Psoas muscle (tissue), 8 donors: ENCODE results near the gene CCL13. TPM values are rescaled to one million over a fixed set of nuclear protein-coding genes. Genes with fewer than 3 reads are reported as not detected.

Experiments
- ATAC-seq, 4 donors: fragments of 200-7000 bp; cut with Tn5 transposase; one replicate each; pipeline ENCODE4 v1.9.1; 2020; ENCODE audit warnings: moderate library complexity in 3 of 4, mild to moderate bottlenecking in 2 of 4
- DNase-seq, 2 donors: peaks; one replicate each; pipeline ENCODE4 v3.0.0-alpha.2; 2020
- H3K27ac ChIP-seq: fragments of 200-600 bp; one replicate; pipeline ENCODE4 v1.8.0; 2022
- H3K27me3 ChIP-seq, 3 donors: fragments of 200-600 bp in 1 of 3; one replicate each; pipeline versions ENCODE4 v1.6.1 to v1.8.0; 2013 to 2022; ENCODE audit warnings: low read length in 2 of 3, mild to moderate bottlenecking in 2 of 3, moderate library complexity in 1 of 3; ENCODE audit not compliant: insufficient read depth in 3 of 3
- H3K36me3 ChIP-seq, 2 donors: fragments of 200-600 bp in 1 of 2; one replicate each; pipeline versions ENCODE4 v1.6.1 to v1.8.0; 2013 to 2022; ENCODE audit warnings: low read depth in 1 of 2, mild to moderate bottlenecking in 1 of 2, moderate library complexity in 1 of 2; ENCODE audit not compliant: insufficient read depth in 1 of 2
- H3K4me1 ChIP-seq: fragments of 200-600 bp; one replicate; pipeline ENCODE4 v1.8.0; 2022
- H3K4me3 ChIP-seq: fragments of 200-600 bp; one replicate; pipeline ENCODE4 v1.8.0; 2022; ENCODE audit warnings: mild to moderate bottlenecking
- H3K9me3 ChIP-seq: fragments of 200-600 bp; one replicate; pipeline ENCODE4 v1.8.0; 2022
- WGBS, 3 donors: extraction: QIAGEN DNeasy Blood & Tissue Kit; methylation state at CpG; one replicate each; pipeline versions ENCODE4 v1.1.6 to v1.1.7; 2013; 5-methylcytosine and 5-hydroxymethylcytosine counted together
- intact Hi-C, 2 donors: fragments of 100-400 bp; cut with DNase I; formaldehyde crosslinking; loops; one replicate each; pipeline versions ENCODE4 v1.11.0 to v1.14.2; 2022
- polyA plus RNA-seq, 3 donors: library from polyadenylated mRNA; stranded (reverse); fragments of 200-250 nt; gene quantifications; one replicate each; pipeline ENCODE4 v1.2.3, GENCODE V29; 2013
- total RNA-seq, 4 donors: library from RNA; stranded (reverse); fragmentation: NEBNext Ultra II Directional in 2 of 4; extraction: Animal tissue kit (Norgen Biotek cat#: 25700) in 2 of 4; gene quantifications; one replicate each; pipeline versions ENCODE4 v1.2.1 to v1.2.4, GENCODE V29; 2021 to 2023
- TF ChIP-seq, protein P1 (sequence below): fragments of 200-600 bp; IDR thresholded peaks from one replicate; pipeline ENCODE4 v1.8.0; 2022; ENCODE audit warnings: antibody characterized with exemption
- donor health status: healthy with polysubstance abuse.
- donor health status: DM: no; HTN: no; CAD: no; lungs with moderate emphysema.
- donor health status: Bipolar disorder and iron deficiency.
- donor health status: healthy.
- donor health status: DM: yes; HTN: yes; CAD: no.
- donor health status: DM: no; HTN: no; CAD: no.
- donor health status: DM: no; HTN: no; CAD: no.
- donor health status: DM: yes; HTN: yes; CAD: no.

Gene CCL13
- total and polyA plus RNA-seq, 7 donors, result 0.10 to 1.2 (median 0.27) TPM; not detected in 2

GRCh38 chr17:34400301-34400931, 44.1 kb downstream of the CCL13 start:
- H3K4me3 ChIP-seq, result no peak overlapping the region
- TF ChIP-seq, protein P1, sequence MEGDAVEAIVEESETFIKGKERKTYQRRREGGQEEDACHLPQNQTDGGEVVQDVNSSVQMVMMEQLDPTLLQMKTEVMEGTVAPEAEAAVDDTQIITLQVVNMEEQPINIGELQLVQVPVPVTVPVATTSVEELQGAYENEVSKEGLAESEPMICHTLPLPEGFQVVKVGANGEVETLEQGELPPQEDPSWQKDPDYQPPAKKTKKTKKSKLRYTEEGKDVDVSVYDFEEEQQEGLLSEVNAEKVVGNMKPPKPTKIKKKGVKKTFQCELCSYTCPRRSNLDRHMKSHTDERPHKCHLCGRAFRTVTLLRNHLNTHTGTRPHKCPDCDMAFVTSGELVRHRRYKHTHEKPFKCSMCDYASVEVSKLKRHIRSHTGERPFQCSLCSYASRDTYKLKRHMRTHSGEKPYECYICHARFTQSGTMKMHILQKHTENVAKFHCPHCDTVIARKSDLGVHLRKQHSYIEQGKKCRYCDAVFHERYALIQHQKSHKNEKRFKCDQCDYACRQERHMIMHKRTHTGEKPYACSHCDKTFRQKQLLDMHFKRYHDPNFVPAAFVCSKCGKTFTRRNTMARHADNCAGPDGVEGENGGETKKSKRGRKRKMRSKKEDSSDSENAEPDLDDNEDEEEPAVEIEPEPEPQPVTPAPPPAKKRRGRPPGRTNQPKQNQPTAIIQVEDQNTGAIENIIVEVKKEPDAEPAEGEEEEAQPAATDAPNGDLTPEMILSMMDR, result no peak
- no peaks in the 10 kb centered on the region for H3K36me3 ChIP-seq
- no peaks in the 10 kb centered on the region for H3K9me3 ChIP-seq
- peaks cover 0 to 9% (median 0%) of the 10 kb centered on the region in 3 donors for H3K27me3 ChIP-seq
- H3K4me1 ChIP-seq, result no peaks in the 10 kb centered on the region
- ATAC-seq (no peak), DNase-seq (no peak)
- intact Hi-C loops, result no loop called here
- WGBS, 3 donors, result 69 to 72% (median 70%) methylated on average over 10 of the region's 10 CpGs
- H3K27ac ChIP-seq, result no peak overlapping the region

DNA sequence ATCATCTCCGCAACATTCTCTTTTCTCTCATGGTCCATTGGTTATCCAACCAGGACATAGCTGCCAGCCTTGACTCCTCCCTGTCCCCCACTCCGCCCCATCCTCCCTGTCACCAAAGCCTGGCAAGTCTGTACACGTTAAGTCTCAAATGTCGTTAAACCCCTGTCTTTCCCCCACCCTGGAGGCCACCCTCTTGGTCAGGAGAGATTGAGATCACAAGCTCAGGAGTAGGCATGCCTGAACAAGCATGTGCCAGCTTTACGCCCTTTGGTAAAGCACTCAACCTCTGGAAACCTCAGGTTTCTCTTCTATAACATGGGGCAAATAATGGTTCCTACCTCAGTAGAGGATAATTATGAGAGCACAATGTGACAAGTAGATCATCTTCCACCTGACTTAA, 44.9 kb downstream of the CCL13 start:
- 72 to 75% (median 75%) methylated on average over 5 of the region's 5 CpGs for WGBS, 3 donors
- Histone ChIP-seq H3K4me1 (no peaks in the 10 kb centered on the region), H3K4me3 (no peak overlapping the region), H3K36me3 (no peaks in the 10 kb centered on the region), H3K27me3 (peaks cover 0 to 9% (median 0%) of the 10 kb centered on the region in 3 donors), H3K9me3 (no peaks in the 10 kb centered on the region), H3K27ac (no peak overlapping the region)
- ATAC-seq (no peak), DNase-seq (no peak)
- TF ChIP-seq, protein P1, result no peak
- intact Hi-C loops, result no loop called here

- ATAC-seq (no peak), DNase-seq (no peak)
- H3K4me1 ChIP-seq, result no peaks in the 10 kb centered on the region
- no peaks in the 10 kb centered on the region for H3K36me3 ChIP-seq
- no peaks in the 10 kb centered on the region for H3K9me3 ChIP-seq
- peaks cover 0 to 20% (median 0%) of the 10 kb centered on the region in 3 donors for H3K27me3 ChIP-seq
- H3K27ac ChIP-seq, result no peak overlapping the region
- TF ChIP-seq, protein P1, result no peak
- 59 to 67% (median 62%) methylated on average over 4 of the region's 4 CpGs for WGBS, 3 donors
- intact Hi-C loops, result no loop called here
- no peak overlapping the region for H3K4me3 ChIP-seq
Measured at GRCh38 chr17:34403006-34403405, 46.7 kb downstream of the CCL13 start.

GRCh38 chr17:34406226-34406625, 49.9 kb downstream of the CCL13 start:
- no peaks in the 10 kb centered on the region for H3K4me1 ChIP-seq
- ATAC-seq (no peak), DNase-seq (no peak)
- no peaks in the 10 kb centered on the region for H3K36me3 ChIP-seq
- H3K27me3 ChIP-seq, result peaks cover 0 to 36% (median 3%) of the 10 kb centered on the region in 3 donors
- TF ChIP-seq, protein P1, result no peak
- H3K4me3 ChIP-seq, result no peak overlapping the region
- H3K9me3 ChIP-seq, result no peaks in the 10 kb centered on the region
- 65 to 70% (median 69%) methylated on average over 6 of the region's 6 CpGs for WGBS, 3 donors
- no peak overlapping the region for H3K27ac ChIP-seq
- intact Hi-C loops, result no loop called here

Other genes starting within 250 kb of the CCL13 start
- 10 to 100 TPM in 2 of 4 donors, 1 to 10 TPM in 2; 5.0 to 28.3 (median 17.2) TPM for gene CCL2, start 101.2 kb upstream of the CCL13 start, total RNA-seq
- gene CCL2, start 101.2 kb upstream of the CCL13 start, polyA plus RNA-seq, result 10 to 100 TPM in 1 of 3 donors, 1 to 10 TPM in 2; 7.2 to 12.8 (median 8.0) TPM
- under 1 TPM in 2 of 4 donors, not detected in 2; 0.28 to 0.66 TPM for gene CCL7, start 86.3 kb upstream of the CCL13 start, total RNA-seq
- 1 to 10 TPM in 1 of 3 donors, under 1 TPM in 1, not detected in 1; 0.05 to 2.7 TPM for gene CCL7, start 86.3 kb upstream of the CCL13 start, polyA plus RNA-seq
- 1 to 10 TPM in 1 of 4 donors, under 1 TPM in 1, not detected in 2; 0.42 to 1.6 TPM for gene CCL11, start 70.7 kb upstream of the CCL13 start, total RNA-seq
- gene CCL11, start 70.7 kb upstream of the CCL13 start, polyA plus RNA-seq, result not detected
- under 1 TPM in 1 of 4 donors, not detected in 3; 0.42 TPM for gene CCL8, start 37.0 kb upstream of the CCL13 start, total RNA-seq
- gene CCL8, start 37.0 kb upstream of the CCL13 start, polyA plus RNA-seq, result under 1 TPM in 2 of 3 donors, not detected in 1; 0.03 to 0.09 TPM
- gene CCL1, start 6.8 kb downstream of the CCL13 start, total RNA-seq, result not detected
- not detected for gene CCL1, start 6.8 kb downstream of the CCL13 start, polyA plus RNA-seq
- under 1 TPM in 1 of 4 donors, not detected in 3; 0.26 TPM for gene TMEM132E, start 223.1 kb downstream of the CCL13 start, total RNA-seq
- gene TMEM132E, start 223.1 kb downstream of the CCL13 start, polyA plus RNA-seq, result under 1 TPM in 2 of 3 donors, not detected in 1; 0.01 to 0.03 TPM